GM20000 (cell line): ENCODE results near the gene RPS6KA1.

Experiments
- DNase-seq: peaks from one replicate; pipeline ENCODE4 v3.0.0; 2012; ENCODE audit warnings: low spot score
- CTCF ChIP-seq: IDR thresholded peaks from 2 replicates; pipeline ENCODE4 v1.5.1; 2012; ENCODE audit warnings: mild to moderate bottlenecking, control low read depth; ENCODE audit errors: extremely low read depth, missing control alignments

The RPS6KA1 gene

DNA sequence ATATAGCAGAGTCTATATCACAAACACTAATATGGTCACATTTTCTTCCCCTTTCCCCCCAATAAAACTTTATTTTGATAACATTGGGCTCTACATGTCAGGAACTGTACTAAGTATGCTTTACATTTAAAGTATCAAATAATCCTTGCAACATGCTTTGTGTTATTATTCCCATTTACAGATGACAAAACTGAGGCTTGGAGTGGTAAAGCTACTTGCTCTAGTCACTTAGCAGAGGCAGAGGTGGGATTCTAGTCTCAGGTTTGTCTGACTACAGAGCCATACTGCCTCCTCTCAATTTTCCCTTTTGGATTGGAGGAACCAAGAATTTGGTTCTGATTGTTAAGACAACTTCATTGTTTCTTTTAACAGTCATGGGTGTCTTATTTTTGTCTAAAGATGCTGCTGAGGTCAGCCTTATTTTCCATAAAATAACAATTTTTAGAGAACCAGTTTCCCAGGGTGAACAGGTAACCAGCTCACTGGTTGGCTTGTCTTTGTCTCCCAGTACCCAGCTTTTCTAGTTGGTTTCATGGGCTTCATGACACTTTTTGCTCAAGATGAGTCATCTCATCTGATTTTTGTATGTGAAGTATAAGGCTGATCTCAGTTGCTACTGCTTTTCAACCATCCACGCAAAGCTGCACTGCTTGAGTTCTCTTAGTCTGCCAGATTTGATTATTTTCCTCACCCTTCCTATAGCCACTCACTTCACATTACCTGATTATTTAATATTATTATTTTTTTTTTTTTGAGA, 85.3 kb downstream of the RPS6KA1 start:
- TF ChIP-seq CTCF = no peak
- DNase-seq = no peak

DNA sequence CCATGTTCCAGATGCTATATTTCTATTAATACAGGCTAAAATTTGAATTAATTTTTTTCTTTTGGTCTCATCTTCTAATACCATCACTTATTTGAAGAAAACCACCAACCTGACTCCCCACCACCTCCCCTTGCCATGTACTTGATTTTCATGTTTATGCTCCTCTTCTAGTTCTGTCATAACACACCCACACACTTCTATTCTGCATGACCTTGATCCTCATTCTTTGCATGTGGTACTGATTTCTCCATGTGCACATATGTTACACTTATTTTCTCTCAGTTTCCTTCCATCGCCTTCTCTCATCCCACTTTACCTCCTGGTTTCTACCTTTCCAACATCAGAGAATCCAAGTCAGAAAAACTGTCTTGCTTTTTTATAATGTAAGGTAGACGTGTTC, 87.3 kb downstream of the RPS6KA1 start:
- no peak for DNase-seq

DNA sequence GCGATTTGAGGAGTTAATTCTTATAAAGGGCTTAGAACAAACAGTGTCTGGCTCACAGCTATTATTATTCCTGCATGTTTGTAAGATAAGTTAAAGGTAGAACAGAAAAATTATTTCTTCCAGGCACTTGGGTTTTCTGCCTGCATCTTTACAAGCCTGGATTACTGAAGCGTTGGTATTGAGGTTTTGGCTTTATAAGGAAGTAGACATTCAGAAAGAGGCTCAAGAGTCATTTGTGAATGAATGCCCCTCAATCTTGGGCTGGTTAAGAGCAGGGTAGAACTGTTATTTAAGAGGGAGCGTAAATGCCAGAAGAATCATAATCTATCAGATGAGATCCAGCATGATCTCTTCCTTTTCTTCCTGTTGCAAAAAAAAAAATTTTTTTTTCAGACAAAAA, 89.0 kb downstream of the RPS6KA1 start:
- no peak for TF ChIP-seq CTCF
- no peak for DNase-seq

More for the DNA sequence above, 87.3 kb downstream of the RPS6KA1 start:
- TF ChIP-seq CTCF = no peak
